Stimulated activated CD8-positive, alpha-beta memory T cell treated with anti-CD3 and anti-CD28 coated beads, Interleukin-4, amount 100 ng/mL, for 1 hour (primary cell): ENCODE measurements around the gene SIPA1L2.

Experiments used
- DNase-seq, 2 donors: peaks; one replicate each; pipeline ENCODE4 v3.0.0-alpha.2; 2020; ENCODE audit warnings: low read depth in 2 of 2, low spot score in 1 of 2

The SIPA1L2 gene

GRCh38 chr1:232650418-232650817 is 20.5 kb upstream of the SIPA1L2 start:
- DNase-seq = no peak

GRCh38 chr1:232648316-232648715 is 18.4 kb upstream of the SIPA1L2 start:
- no peak for DNase-seq

GRCh38 chr1:232644209-232644608 is 14.3 kb upstream of the SIPA1L2 start:
- DNase-seq = no peak

- no peak for DNase-seq
These were observed 13.3 kb upstream of the SIPA1L2 start for GRCh38 chr1:232643251-232643650.

GRCh38 chr1:232641507-232641906 is 11.6 kb upstream of the SIPA1L2 start:
- no peak for DNase-seq

GRCh38 chr1:232636799-232637198 is 6.9 kb upstream of the SIPA1L2 start:
- DNase-seq = no peak

- no peak for DNase-seq
These were observed 5.9 kb upstream of the SIPA1L2 start for GRCh38 chr1:232635778-232636356.

- DNase-seq = no peak
These were observed 5.3 kb upstream of the SIPA1L2 start for GRCh38 chr1:232635279-232635678.

- no peak for DNase-seq
These were observed 4.2 kb upstream of the SIPA1L2 start for GRCh38 chr1:232634096-232634495.

GRCh38 chr1:232630894-232631195 is 912 bp upstream of the SIPA1L2 start:
- no peak for DNase-seq

- no peak for DNase-seq
These were observed 485 bp downstream of the SIPA1L2 start for GRCh38 chr1:232629250-232630046.

- no peak for DNase-seq
These were observed 1.3 kb downstream of the SIPA1L2 start for GRCh38 chr1:232628335-232629249.

- no peak for DNase-seq
These were observed 2.1 kb downstream of the SIPA1L2 start for GRCh38 chr1:232627645-232628334.

- no peak for DNase-seq
These were observed 2.8 kb downstream of the SIPA1L2 start for GRCh38 chr1:232627171-232627570.

- no peak for DNase-seq
These were observed 3.5 kb downstream of the SIPA1L2 start for GRCh38 chr1:232626452-232626851.

GRCh38 chr1:232625319-232625868 is 4.5 kb downstream of the SIPA1L2 start:
- no peak for DNase-seq

- DNase-seq = no peak
These were observed 5.2 kb downstream of the SIPA1L2 start for GRCh38 chr1:232624546-232625281.

- no peak for DNase-seq
These were observed 7.0 kb downstream of the SIPA1L2 start for GRCh38 chr1:232622981-232623380.

- DNase-seq = no peak
These were observed 7.6 kb downstream of the SIPA1L2 start for GRCh38 chr1:232622378-232622777.

- DNase-seq = no peak
These were observed 8.9 kb downstream of the SIPA1L2 start for GRCh38 chr1:232621050-232621449.
